Lower leg skin (tissue), 3 donors: ENCODE measurements around the gene RPTOR.

ENCODE experiments used
- CTCF ChIP-seq, 3 donors: fragments of 450-650 bp; IDR thresholded peaks; one replicate each; pipeline ENCODE4 v1.5.1; 2016; ENCODE audit warnings: antibody characterized with exemption in 3 of 3, mild to moderate bottlenecking in 3 of 3, moderate library complexity in 2 of 3
- POLR2A ChIP-seq, 2 donors: fragments of 450-650 bp; IDR thresholded peaks; one replicate each; pipeline ENCODE4 v1.6.1; 2016 to 2017; ENCODE audit warnings: antibody characterized with exemption in 2 of 2, mild to moderate bottlenecking in 1 of 2, moderate library complexity in 1 of 2

- TF ChIP-seq POLR2A (IDR thresholded peaks at IDR 0.05) (no peak), CTCF (IDR thresholded peaks at IDR 0.05) (no peak)
These were observed 112.9 kb downstream of the RPTOR start for GRCh38 chr17:80657561-80657960.
